Neural progenitor cell (in vitro differentiated cells): ENCODE measurements around the gene PRRX2. TPM values are rescaled to one million over a fixed set of nuclear protein-coding genes. Genes with fewer than 3 reads are reported as not detected.

ENCODE experiments used
- DNase-seq: peaks from one replicate; pipeline ENCODE4 v3.0.0-alpha.2; 2016; ENCODE audit warnings: low spot score
- H2AFZ ChIP-seq: fragments of 200-600 bp; sonication (generic); replicated peaks from 2 replicates; pipeline ENCODE4 v1.6.1; 2016; ENCODE audit warnings: antibody characterized with exemption
- H3F3A ChIP-seq: fragments of 200-600 bp; sonication (generic); 2 replicates; pipeline ENCODE4 v1.6.1; 2016; ENCODE audit warnings: antibody characterized with exemption, low read depth
- H3K27ac ChIP-seq: fragments of 200-600 bp; sonication (generic); 2 replicates; pipeline ENCODE4 v1.5.1; 2016; ENCODE audit warnings: mild to moderate bottlenecking
- H3K27me3 ChIP-seq: fragments of 200-600 bp; sonication (generic); 2 replicates; pipeline ENCODE4 v1.6.1; 2016; ENCODE audit warnings: mild to moderate bottlenecking, moderate library complexity
- H3K36me3 ChIP-seq: fragments of 200-600 bp; sonication (generic); 2 replicates; pipeline ENCODE4 v1.5.1; 2016
- H3K4me1 ChIP-seq: fragments of 200-600 bp; sonication (generic); 2 replicates; pipeline ENCODE4 v1.6.1; 2016; ENCODE audit warnings: mixed run types
- H3K4me2 ChIP-seq: fragments of 200-600 bp; sonication (generic); 2 replicates; pipeline ENCODE4 v1.6.1; 2016
- H3K4me3 ChIP-seq: fragments of 200-600 bp; sonication (generic); 2 replicates; pipeline ENCODE4 v1.5.1; 2016
- H3K79me2 ChIP-seq: fragments of 200-600 bp; sonication (generic); 2 replicates; pipeline ENCODE4 v1.6.1; 2016; ENCODE audit warnings: low read depth
- H3K9ac ChIP-seq: fragments of 200-600 bp; sonication (generic); 2 replicates; pipeline ENCODE4 v1.6.1; 2016
- H3K9me3 ChIP-seq: fragments of 200-600 bp; sonication (generic); 2 replicates; pipeline ENCODE4 v1.5.1; 2016; ENCODE audit warnings: low read depth
- H4K20me1 ChIP-seq: fragments of 200-600 bp; sonication (generic); 2 replicates; pipeline ENCODE4 v1.6.1; 2016; ENCODE audit warnings: low read depth
- H3K27ac Mint-ChIP-seq: 3 replicates; pipeline ENCODE4 v1.8.0; 2021; ENCODE audit warnings: mixed read lengths
- H3K27me3 Mint-ChIP-seq: 2 replicates; pipeline ENCODE4 v1.8.0; 2022; ENCODE audit warnings: low read depth, mild to moderate bottlenecking, inconsistent platforms, moderate library complexity, mixed read lengths; ENCODE audit not compliant: insufficient read depth
- H3K36me3 Mint-ChIP-seq: 3 replicates; pipeline ENCODE4 v1.8.0; 2021; ENCODE audit warnings: mixed read lengths
- H3K4me1 Mint-ChIP-seq: 3 replicates; pipeline ENCODE4 v1.8.0; 2021; ENCODE audit warnings: mixed read lengths
- H3K4me3 Mint-ChIP-seq: 3 replicates; pipeline ENCODE4 v1.8.0; 2021; ENCODE audit warnings: mild to moderate bottlenecking, moderate library complexity, mixed read lengths
- H3K9me3 Mint-ChIP-seq: 3 replicates; pipeline ENCODE4 v1.8.0; 2020; ENCODE audit warnings: mixed read lengths
- CTCF ChIP-seq: fragments of 200-600 bp; sonication (generic); IDR thresholded peaks from 2 replicates; pipeline ENCODE4 v1.5.1; 2017; ENCODE audit warnings: antibody characterized with exemption, mild to moderate bottlenecking
- EZH2 ChIP-seq: fragments of 200-600 bp; sonication (generic); IDR thresholded peaks from 2 replicates; pipeline ENCODE4 v1.6.1; 2017; ENCODE audit warnings: antibody characterized with exemption, mild to moderate bottlenecking, moderate library complexity
- EZH2phosphoT487 ChIP-seq: fragments of 200-600 bp; sonication (generic); IDR thresholded peaks from 2 replicates; pipeline ENCODE4 v1.6.1; 2017; ENCODE audit warnings: antibody characterized with exemption
- total RNA-seq: library from RNA; depleted of rRNA; stranded (reverse); fragments of >200 nt; gene quantifications from 2 replicates; pipeline ENCODE4 v1.2.3, GENCODE V29; 2015; ENCODE audit warnings: low replicate concordance

Gene PRRX2
- total RNA-seq, 1 donor from 2014 or later = 1.5 TPM

- Histone ChIP-seq H2AFZ (no peak overlapping the region), H3K4me1 (no peaks in the 10 kb centered on the region), H3K36me3 (no peaks in the 10 kb centered on the region), H3K4me3 (no peak overlapping the region), H3F3A (no peaks in the 10 kb centered on the region), H4K20me1 (no peaks in the 10 kb centered on the region), H3K27ac (no peak overlapping the region), H3K4me2 (no peak overlapping the region), H3K79me2 (no peaks in the 10 kb centered on the region), H3K9me3 (no peaks in the 10 kb centered on the region), H3K27me3 (peaks cover 5% of the 10 kb centered on the region), H3K9ac (no peak overlapping the region)
- TF ChIP-seq CTCF = no peak
- TF ChIP-seq EZH2 = no peak
- TF ChIP-seq EZH2phosphoT487 = no peak
- H3K36me3 Mint-ChIP-seq = no peaks in the 10 kb centered on the region
- no peak for DNase-seq
- H3K9me3 Mint-ChIP-seq = no peaks in the 10 kb centered on the region
- peaks cover 12% of the 10 kb centered on the region for H3K27me3 Mint-ChIP-seq
- peaks cover 6% of the 10 kb centered on the region for H3K4me1 Mint-ChIP-seq
- H3K27ac Mint-ChIP-seq = no peak overlapping the region
- H3K4me3 Mint-ChIP-seq = peak overlapping the region; percentile 66
Observed at GRCh38 chr9:129739432-129739831, 74.0 kb downstream of the PRRX2 start.

DNA sequence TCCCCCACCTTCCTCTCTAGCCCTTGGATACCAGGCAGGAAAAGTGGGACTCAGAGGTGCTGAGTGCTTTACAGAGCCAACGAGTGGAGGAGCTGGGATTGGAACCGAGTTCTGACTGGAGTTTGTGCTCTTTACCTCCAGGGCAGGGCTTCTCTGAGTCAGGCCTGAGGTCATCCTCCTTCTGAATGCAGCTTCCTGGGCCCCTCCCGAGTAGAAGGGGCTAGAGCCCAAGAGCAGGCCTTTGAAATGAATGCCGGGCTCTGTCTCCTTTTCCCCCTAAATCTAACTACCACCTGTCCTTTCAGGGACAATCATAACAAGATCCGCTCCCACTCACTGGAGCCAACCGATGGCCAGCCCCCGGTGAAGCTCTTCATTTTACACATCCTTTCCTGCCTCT lies 74.7 kb downstream of the PRRX2 start:
- DNase-seq = no peak
- TF ChIP-seq EZH2 = no peak
- no peak for TF ChIP-seq CTCF
- TF ChIP-seq EZH2phosphoT487 = no peak
- Histone ChIP-seq H3K4me2 (no peak overlapping the region), H3K9ac (no peak overlapping the region), H3K9me3 (no peaks in the 10 kb centered on the region), H3K27me3 (peaks cover 5% of the 10 kb centered on the region), H3K79me2 (no peaks in the 10 kb centered on the region), H3K4me1 (no peaks in the 10 kb centered on the region), H2AFZ (no peak overlapping the region), H3K27ac (no peak overlapping the region), H3F3A (no peaks in the 10 kb centered on the region), H3K4me3 (no peak overlapping the region), H3K36me3 (no peaks in the 10 kb centered on the region), H4K20me1 (no peaks in the 10 kb centered on the region)
- H3K4me3 Mint-ChIP-seq = no peak overlapping the region
- H3K9me3 Mint-ChIP-seq = no peaks in the 10 kb centered on the region
- peaks cover 6% of the 10 kb centered on the region for H3K4me1 Mint-ChIP-seq
- peaks cover 16% of the 10 kb centered on the region for H3K27me3 Mint-ChIP-seq
- no peaks in the 10 kb centered on the region for H3K36me3 Mint-ChIP-seq
- H3K27ac Mint-ChIP-seq = no peak overlapping the region

- DNase-seq = no peak
- Histone ChIP-seq H3K4me3 (no peak overlapping the region), H3K4me2 (no peak overlapping the region), H2AFZ (no peak overlapping the region), H3K9me3 (no peaks in the 10 kb centered on the region), H3K79me2 (no peaks in the 10 kb centered on the region), H3K27ac (no peak overlapping the region), H3K9ac (no peak overlapping the region), H3K27me3 (peaks cover 5% of the 10 kb centered on the region), H4K20me1 (no peaks in the 10 kb centered on the region), H3K4me1 (no peaks in the 10 kb centered on the region), H3K36me3 (no peaks in the 10 kb centered on the region), H3F3A (no peaks in the 10 kb centered on the region)
- Mint-ChIP-seq H3K27me3 (peaks cover 16% of the 10 kb centered on the region), H3K4me3 (no peak overlapping the region), H3K36me3 (no peaks in the 10 kb centered on the region), H3K9me3 (no peaks in the 10 kb centered on the region), H3K4me1 (peaks cover 6% of the 10 kb centered on the region), H3K27ac (no peak overlapping the region)
- no peak for TF ChIP-seq EZH2
- no peak for TF ChIP-seq EZH2phosphoT487
- TF ChIP-seq CTCF = no peak
Observed at GRCh38 chr9:129740666-129741464, 75.4 kb downstream of the PRRX2 start.
